ENCODE results near the gene CITED2. TPM values are rescaled to one million over a fixed set of nuclear protein-coding genes. Genes with fewer than 3 reads are reported as not detected.

The CITED2 gene
- total RNA-seq, 2 experiments from 2014 or later: 121 to 127 TPM

DNA sequence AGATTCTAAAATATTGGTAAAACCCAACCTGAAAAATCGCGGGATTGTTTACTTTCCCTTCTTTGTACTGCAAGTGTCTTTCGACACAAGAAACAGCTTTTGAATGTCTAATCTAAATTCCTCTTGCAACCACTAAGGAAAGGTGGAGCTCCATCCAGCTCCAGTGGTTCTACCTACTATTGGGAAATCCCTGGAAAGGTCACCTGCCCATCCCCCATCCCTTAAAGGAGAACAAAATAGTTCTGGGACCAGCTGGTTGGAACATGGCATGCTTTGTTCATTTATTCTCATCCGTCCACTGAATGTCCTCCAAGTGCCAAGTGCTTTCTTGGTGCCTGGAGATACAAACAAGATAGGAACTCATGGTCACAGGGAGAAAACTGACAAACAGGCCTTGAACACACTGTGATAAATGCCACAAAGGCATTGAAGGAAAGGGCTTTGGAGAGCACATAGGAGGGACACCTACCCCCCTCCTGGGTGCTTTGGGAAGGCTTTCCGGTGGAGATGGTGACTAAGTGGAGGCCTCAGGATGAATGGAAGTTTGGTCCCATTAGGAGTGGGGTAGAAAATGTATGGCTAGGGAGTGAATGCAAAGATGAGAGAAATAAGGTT lies 2.3 kb upstream of the CITED2 start:
- ChIA-PET POLR2A (interaction anchor here (4.7 to 5.9 kb wide), 2 partner anchors 154 to 159 kb away, joined by 75 to 101 read pairs; no protein-coding TSS in a partner anchor), CTCF (interaction anchor here (0.6 to 8.0 kb wide), 4 partner anchors 10 to 380 kb away, joined by 3 to 94 read pairs (median 4); no protein-coding TSS in a partner anchor)
- no peaks in the 10 kb centered on the region for H3K27me3 Mint-ChIP-seq
- no peak for DNase-seq
- H3K27ac Mint-ChIP-seq: peak overlapping the region; percentile 90
- peaks cover 25% of the 10 kb centered on the region for H3K36me3 Mint-ChIP-seq (ENCODE audit: low read depth)
- no peaks in the 10 kb centered on the region for H3K9me3 Mint-ChIP-seq
- no peak overlapping the region for H3K4me3 Mint-ChIP-seq
- peaks cover 32% of the 10 kb centered on the region for H3K4me1 Mint-ChIP-seq

DNA sequence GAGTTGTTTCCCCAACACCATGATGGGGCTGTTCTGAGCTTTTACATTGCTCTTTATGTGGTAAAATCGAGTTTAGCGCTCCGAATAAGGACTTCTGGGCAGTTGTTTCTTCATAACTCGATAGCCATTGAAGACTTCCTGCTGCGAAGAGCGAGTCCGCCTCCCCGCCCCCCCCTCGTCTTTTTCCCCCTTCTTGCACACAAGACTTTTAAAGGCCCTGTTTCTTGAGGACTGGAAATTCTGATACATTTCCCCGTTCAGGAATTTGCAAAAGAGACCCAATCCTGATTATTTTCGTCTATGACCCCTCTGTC lies 1.5 kb upstream of the CITED2 start:
- POLR2A ChIA-PET: interaction anchor here (0.7 to 5.9 kb wide), 20 partner anchors 11 to 603 kb away, joined by 3 to 101 read pairs (median 10); partner anchors contain the start of genes ABRACL, CCDC28A and TXLNB

GRCh38 chr6:139375226-139376016 lies 973 bp upstream of the CITED2 start:
- H3K36me3 Mint-ChIP-seq (ENCODE audit: low read depth): peaks cover 38% of the 10 kb centered on the region
- H3K27ac Mint-ChIP-seq: peak overlapping the region; percentile 90
- ChIA-PET POLR2A (interaction anchor here (0.7 to 5.9 kb wide), 49 partner anchors 10 to 602 kb away, joined by 3 to 101 read pairs (median 6); partner anchors contain the start of genes ABRACL, CCDC28A and TXLNB), CTCF (interaction anchor here (0.6 to 8.0 kb wide), 19 partner anchors 11 to 1422 kb away, joined by 3 to 94 read pairs (median 5); partner anchors contain the start of gene TXLNB)
- no peaks in the 10 kb centered on the region for H3K27me3 Mint-ChIP-seq
- DNase-seq: peak; percentile 86
- peak overlapping the region; percentile 99 for H3K4me3 Mint-ChIP-seq
- no peaks in the 10 kb centered on the region for H3K9me3 Mint-ChIP-seq
- peaks cover 45% of the 10 kb centered on the region for H3K4me1 Mint-ChIP-seq

More for the DNA sequence above, 1.5 kb upstream of the CITED2 start:
- H3K36me3 Mint-ChIP-seq (ENCODE audit: low read depth): peaks cover 33% of the 10 kb centered on the region
- H3K27me3 Mint-ChIP-seq: no peaks in the 10 kb centered on the region
- no peaks in the 10 kb centered on the region for H3K9me3 Mint-ChIP-seq
- CTCF ChIA-PET: interaction anchor here (0.6 to 8.0 kb wide), 9 partner anchors 11 to 521 kb away, joined by 3 to 94 read pairs (median 7); no protein-coding TSS in a partner anchor
- peak overlapping the region; percentile 90 for H3K27ac Mint-ChIP-seq
- H3K4me1 Mint-ChIP-seq: peaks cover 40% of the 10 kb centered on the region
- peak overlapping the region; percentile 99 for H3K4me3 Mint-ChIP-seq
- DNase-seq: no peak

DNA sequence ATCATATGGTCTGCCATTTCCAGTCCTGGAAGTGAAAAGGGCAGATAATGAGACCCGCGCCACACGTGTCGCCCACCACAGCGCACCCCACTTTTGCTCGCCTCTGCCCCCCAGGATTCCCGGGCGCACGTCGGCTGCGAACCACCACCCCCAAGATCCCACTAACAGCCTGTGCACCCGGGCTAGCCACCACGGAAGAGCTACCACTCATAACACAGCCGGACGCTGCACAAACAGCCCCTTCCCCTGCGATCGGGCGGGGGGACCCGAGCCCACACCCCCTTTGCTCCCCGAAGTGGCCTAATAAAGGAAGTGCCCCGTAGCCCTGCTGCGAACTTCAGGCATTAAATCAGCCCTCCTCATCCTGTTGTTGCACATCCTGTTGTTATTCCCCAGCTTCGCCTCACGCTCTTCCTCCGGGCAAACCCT lies 506 bp downstream of the CITED2 start:
- Mint-ChIP-seq H3K4me3 (peak overlapping the region; percentile 99), H3K27ac (peak overlapping the region; percentile 100), H3K27me3 (no peaks in the 10 kb centered on the region), H3K4me1 (peaks cover 49% of the 10 kb centered on the region), H3K9me3 (no peaks in the 10 kb centered on the region), H3K36me3 (ENCODE audit: low read depth) (peaks cover 42% of the 10 kb centered on the region)
- CTCF ChIA-PET: interaction anchor here (0.5 to 8.0 kb wide), 20 partner anchors 9 to 558 kb away, joined by 3 to 94 read pairs (median 5); partner anchors contain the start of gene TXLNB
- no peak for DNase-seq
- POLR2A ChIA-PET: interaction anchor here (0.6 to 5.9 kb wide), 59 partner anchors 9 to 1436 kb away, joined by 3 to 101 read pairs (median 5); partner anchors contain the start of genes ABRACL, CCDC28A and TXLNB

GRCh38 chr6:139373154-139373927 lies 1.1 kb downstream of the CITED2 start:
- ChIA-PET CTCF (interaction anchor here (0.6 to 8.0 kb wide), 18 partner anchors 9 to 552 kb away, joined by 3 to 94 read pairs (median 4); partner anchors contain the start of gene TXLNB), POLR2A (interaction anchor here (0.6 to 5.9 kb wide), 51 partner anchors 8 to 1436 kb away, joined by 3 to 101 read pairs (median 5); partner anchors contain the start of genes ABRACL and TXLNB)
- Mint-ChIP-seq H3K4me3 (peak overlapping the region; percentile 99), H3K9me3 (no peaks in the 10 kb centered on the region), H3K27ac (peak overlapping the region; percentile 100), H3K27me3 (no peaks in the 10 kb centered on the region), H3K36me3 (ENCODE audit: low read depth) (peaks cover 42% of the 10 kb centered on the region), H3K4me1 (peaks cover 45% of the 10 kb centered on the region)
- DNase-seq: peak; percentile 83

DNA sequence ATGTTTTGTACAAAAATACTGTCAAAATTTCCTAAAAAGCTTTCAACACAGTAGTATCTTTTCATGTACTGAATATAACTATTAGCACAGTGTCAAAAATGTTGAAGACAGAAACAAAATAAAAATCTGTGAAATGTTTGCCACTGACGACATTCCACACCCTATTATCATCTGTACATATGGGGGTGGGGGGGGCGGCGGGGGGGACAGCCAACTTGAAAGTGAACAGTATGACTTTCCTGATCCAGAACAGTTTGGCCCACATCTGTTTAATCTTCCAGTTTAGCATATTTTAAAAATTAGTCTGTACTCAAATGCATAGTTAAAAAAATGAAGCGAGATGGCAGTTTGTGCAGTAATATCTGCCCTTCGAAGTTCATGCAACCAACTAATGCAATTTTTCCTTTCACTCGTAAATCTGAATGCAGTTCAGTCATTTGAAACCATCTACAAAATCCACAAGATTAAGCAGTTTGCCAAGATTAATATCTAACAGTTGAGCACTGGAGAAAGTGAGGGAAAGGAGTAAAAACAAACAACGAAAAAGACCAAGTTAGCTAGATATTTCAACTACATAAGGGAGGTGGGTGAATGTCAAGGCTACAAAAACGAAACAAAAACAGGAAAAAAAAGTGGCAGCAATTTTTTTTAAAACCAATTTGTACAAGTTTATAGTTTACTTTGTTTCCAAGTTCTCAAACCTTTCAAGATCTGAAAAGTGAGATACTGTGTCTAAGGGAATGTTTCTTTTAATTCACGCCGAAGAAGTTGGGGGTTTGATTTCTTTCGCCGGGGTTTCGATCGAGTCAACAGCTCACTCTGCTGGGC lies 1.9 kb downstream of the CITED2 start:
- peak overlapping the region; percentile 100 for H3K27ac Mint-ChIP-seq
- DNase-seq: no peak
- no peaks in the 10 kb centered on the region for H3K9me3 Mint-ChIP-seq
- H3K4me1 Mint-ChIP-seq: peaks cover 49% of the 10 kb centered on the region
- H3K36me3 Mint-ChIP-seq (ENCODE audit: low read depth): peaks cover 42% of the 10 kb centered on the region
- CTCF ChIA-PET: interaction anchor here (0.6 to 8.0 kb wide), 16 partner anchors 8 to 553 kb away, joined by 3 to 94 read pairs (median 4); no protein-coding TSS in a partner anchor
- POLR2A ChIA-PET: interaction anchor here (0.6 to 5.9 kb wide), 19 partner anchors 81 to 677 kb away, joined by 3 to 101 read pairs (median 6); partner anchors contain the start of genes ABRACL and TXLNB
- H3K4me3 Mint-ChIP-seq: peak overlapping the region; percentile 99
- no peaks in the 10 kb centered on the region for H3K27me3 Mint-ChIP-seq

DNA sequence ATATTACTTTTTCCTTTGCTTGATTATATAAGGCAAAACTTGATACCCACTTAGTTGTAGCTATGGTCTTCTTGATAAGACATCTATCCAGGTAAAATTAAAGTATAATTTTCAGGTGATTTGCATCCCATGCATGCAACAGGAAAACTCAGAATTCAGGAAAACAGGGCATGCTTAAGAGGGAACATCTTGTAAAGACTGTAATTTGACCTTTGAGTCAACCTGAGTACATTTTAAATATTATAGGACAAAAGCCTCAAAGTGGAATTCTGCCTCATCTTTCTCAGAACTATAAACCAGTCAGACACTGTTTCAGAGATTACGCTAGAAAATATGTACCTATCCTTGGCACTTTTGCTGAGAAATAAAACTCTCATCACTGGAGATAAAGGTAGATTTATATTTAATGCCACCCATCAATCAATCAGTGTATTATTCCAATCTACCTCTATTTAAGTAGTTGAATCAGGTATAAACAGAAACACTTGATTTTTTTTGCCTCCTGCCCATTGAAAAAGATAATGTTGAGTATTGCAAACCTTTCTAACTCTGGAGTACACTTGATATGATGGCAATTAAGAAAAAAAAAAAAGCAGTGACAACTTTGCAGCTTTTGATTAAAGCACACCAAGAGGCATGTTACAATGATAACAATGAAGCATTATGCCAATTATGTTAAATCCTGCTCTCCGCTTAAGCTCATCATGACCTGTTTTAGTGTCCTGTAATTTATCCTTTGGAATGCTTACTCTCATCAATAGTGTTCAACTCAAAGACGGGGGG lies 2.8 kb downstream of the CITED2 start:
- Mint-ChIP-seq H3K27ac (peak overlapping the region; percentile 4), H3K27me3 (no peaks in the 10 kb centered on the region), H3K36me3 (ENCODE audit: low read depth) (peaks cover 42% of the 10 kb centered on the region), H3K4me3 (peak overlapping the region; percentile 99), H3K4me1 (peaks cover 49% of the 10 kb centered on the region), H3K9me3 (no peaks in the 10 kb centered on the region)
- ChIA-PET CTCF (interaction anchor here (1.2 to 8.0 kb wide), 3 partner anchors 152 to 482 kb away, joined by 3 to 94 read pairs (median 3); no protein-coding TSS in a partner anchor), POLR2A (interaction anchor here (1.7 to 5.9 kb wide), 6 partner anchors 122 to 229 kb away, joined by 4 to 101 read pairs (median 6); no protein-coding TSS in a partner anchor)
- no peak for DNase-seq

- no peaks in the 10 kb centered on the region for H3K27me3 Mint-ChIP-seq
- DNase-seq: no peak
- CTCF ChIA-PET: interaction anchor here (0.7 to 8.0 kb wide), 6 partner anchors 10 to 1277 kb away, joined by 3 to 94 read pairs (median 5); no protein-coding TSS in a partner anchor
- POLR2A ChIA-PET: interaction anchor here (0.6 to 5.9 kb wide), 4 partner anchors 80 to 341 kb away, joined by 3 to 101 read pairs (median 4); no protein-coding TSS in a partner anchor
- H3K4me1 Mint-ChIP-seq: peaks cover 42% of the 10 kb centered on the region
- no peaks in the 10 kb centered on the region for H3K9me3 Mint-ChIP-seq
- peaks cover 42% of the 10 kb centered on the region for H3K36me3 Mint-ChIP-seq (ENCODE audit: low read depth)
- peak overlapping the region; percentile 99 for H3K4me3 Mint-ChIP-seq
- H3K27ac Mint-ChIP-seq: peak overlapping the region; percentile 26
Measured at GRCh38 chr6:139370999-139371345, 3.5 kb downstream of the CITED2 start.

- H3K36me3 Mint-ChIP-seq (ENCODE audit: low read depth): peaks cover 42% of the 10 kb centered on the region
- ChIA-PET POLR2A (interaction anchor here (0.6 to 1.8 kb wide), 11 partner anchors 8 to 519 kb away, joined by 3 to 9 read pairs (median 4); partner anchors contain the start of gene TXLNB), CTCF (interaction anchor here (0.7 to 8.0 kb wide), 38 partner anchors 8 to 1277 kb away, joined by 3 to 94 read pairs (median 4); partner anchors contain the start of gene TXLNB)
- peaks cover 41% of the 10 kb centered on the region for H3K4me1 Mint-ChIP-seq
- H3K27me3 Mint-ChIP-seq: no peaks in the 10 kb centered on the region
- peak overlapping the region; percentile 26 for H3K27ac Mint-ChIP-seq
- no peaks in the 10 kb centered on the region for H3K9me3 Mint-ChIP-seq
- DNase-seq: no peak
- peak overlapping the region; percentile 49 for H3K4me3 Mint-ChIP-seq
Measured at GRCh38 chr6:139370283-139370998, 4.0 kb downstream of the CITED2 start.

Data from activated CD4-positive, alpha-beta memory T cell treated with anti-CD3 and anti-CD28 coated beads, Interleukin-2, amount 10 ng/mL, durations not matched to agents 7 days and 5 days (primary cell).